Measurements from ENCODE around the gene NOSTRIN. TPM values are rescaled to one million over a fixed set of nuclear protein-coding genes. Genes with fewer than 3 reads are reported as not detected.

Gene NOSTRIN
- polyA plus RNA-seq, 1 donor (not counting 4 experiments of a cell fraction or from before 2014, with no cell fraction given): not detected

GRCh38 chr2:168903888-168904287 lies 101.5 kb downstream of the NOSTRIN start:
- dilution Hi-C loops (cut with MboI; ENCODE audit: extremely low pct_ligation_motif_present, low sequenced_read_pairs): no loop called here
- Histone ChIP-seq H3K27ac (ENCODE audit: control insufficient read depth, insufficient read depth, low read length) (no peak overlapping the region), H2AFZ (ENCODE audit: control insufficient read depth, low read length) (no peak overlapping the region), H3K9me3 (ENCODE audit: control insufficient read depth, low read depth, low read length) (no peaks in the 10 kb centered on the region), H3K4me3 (ENCODE audit: control insufficient read depth in 2 of 3, extremely low read depth in 1 of 3, insufficient read depth in 2 of 3, low read depth in 1 of 3, low read length in 3 of 3) (no peak overlapping the region), H3K27me3 (ENCODE audit: control insufficient read depth, extremely low read depth, insufficient read depth, low read length) (peaks cover 12% of the 10 kb centered on the region), H3K9ac (ENCODE audit: control insufficient read depth, extremely low read depth, insufficient read depth, low read length) (no peak overlapping the region), H3K9me1 (ENCODE audit: control insufficient read depth, extremely low read depth, insufficient read depth, low read length) (no peaks in the 10 kb centered on the region), H4K20me1 (ENCODE audit: control insufficient read depth, extremely low read depth, insufficient read depth, low read length) (no peaks in the 10 kb centered on the region), H3K4me1 (ENCODE audit: control insufficient read depth, extremely low read depth, insufficient read depth, low read length) (no peaks in the 10 kb centered on the region), H3K4me2 (ENCODE audit: control insufficient read depth, extremely low read depth, insufficient read depth, low read depth, low read length) (no peak overlapping the region), H3K79me2 (ENCODE audit: control insufficient read depth, insufficient read depth, low read length) (no peaks in the 10 kb centered on the region), H3K36me3 (ENCODE audit: control insufficient read depth in 2 of 2, extremely low read depth in 1 of 2, insufficient read depth in 2 of 2, low read length in 2 of 2) (no peaks in the 10 kb centered on the region)
- TF ChIP-seq EZH2 (IDR thresholded peaks at IDR 0.05; ENCODE audit: low read length): no peak
- no peak for TF ChIP-seq CTCF (optimal IDR thresholded peaks at IDR 0.05 in 1 of 3, IDR thresholded peaks at IDR 0.05 in 1 of 3, conservative IDR thresholded peaks at IDR 0.05 in 1 of 3; ENCODE audit: extremely low read depth in 1 of 3, insufficient read depth in 2 of 3, low read length in 3 of 3)
- no peak for DNase-seq (ENCODE audit: low read depth, low spot score)
- no peak for FAIRE-seq

GRCh38 chr2:168904358-168904757 lies 101.9 kb downstream of the NOSTRIN start:
- H4K20me1 ChIP-seq (ENCODE audit: control insufficient read depth, extremely low read depth, insufficient read depth, low read length): no peaks in the 10 kb centered on the region
- H3K9me1 ChIP-seq (ENCODE audit: control insufficient read depth, extremely low read depth, insufficient read depth, low read length): no peaks in the 10 kb centered on the region
- no peak overlapping the region for H2AFZ ChIP-seq (ENCODE audit: control insufficient read depth, low read length)
- H3K9ac ChIP-seq (ENCODE audit: control insufficient read depth, extremely low read depth, insufficient read depth, low read length): no peak overlapping the region
- FAIRE-seq: no peak
- H3K36me3 ChIP-seq (ENCODE audit: control insufficient read depth in 2 of 2, extremely low read depth in 1 of 2, insufficient read depth in 2 of 2, low read length in 2 of 2): no peaks in the 10 kb centered on the region
- dilution Hi-C loops (cut with MboI; ENCODE audit: extremely low pct_ligation_motif_present, low sequenced_read_pairs): no loop called here
- H3K4me3 ChIP-seq (ENCODE audit: control insufficient read depth in 2 of 3, extremely low read depth in 1 of 3, insufficient read depth in 2 of 3, low read depth in 1 of 3, low read length in 3 of 3): no peak overlapping the region
- no peaks in the 10 kb centered on the region for H3K9me3 ChIP-seq (ENCODE audit: control insufficient read depth, low read depth, low read length)
- DNase-seq (ENCODE audit: low read depth, low spot score): no peak
- TF ChIP-seq CTCF (optimal IDR thresholded peaks at IDR 0.05 in 1 of 3, IDR thresholded peaks at IDR 0.05 in 1 of 3, conservative IDR thresholded peaks at IDR 0.05 in 1 of 3; ENCODE audit: extremely low read depth in 1 of 3, insufficient read depth in 2 of 3, low read length in 3 of 3): no peak
- TF ChIP-seq EZH2 (IDR thresholded peaks at IDR 0.05; ENCODE audit: low read length): no peak
- no peaks in the 10 kb centered on the region for H3K4me1 ChIP-seq (ENCODE audit: control insufficient read depth, extremely low read depth, insufficient read depth, low read length)
- H3K27ac ChIP-seq (ENCODE audit: control insufficient read depth, insufficient read depth, low read length): no peak overlapping the region
- no peak overlapping the region for H3K4me2 ChIP-seq (ENCODE audit: control insufficient read depth, extremely low read depth, insufficient read depth, low read depth, low read length)
- H3K27me3 ChIP-seq (ENCODE audit: control insufficient read depth, extremely low read depth, insufficient read depth, low read length): peaks cover 14% of the 10 kb centered on the region
- H3K79me2 ChIP-seq (ENCODE audit: control insufficient read depth, insufficient read depth, low read length): no peaks in the 10 kb centered on the region

Measured in keratinocyte (primary cell).